Ramos (cell line): ENCODE data around the gene ZNF469.

ENCODE experiments used
- in situ Hi-C: fragments of 300-500 bp; cut with MboI; formaldehyde crosslinking; loops from one replicate; pipeline ENCODE4 v1.14.3; 2022; ENCODE audit warnings: low sequenced_read_pairs; ENCODE audit not compliant: unreplicated experiment

ZNF469 gene

GRCh38 chr16:88382491-88383400, at the start of gene ZNF469:
Gene ZNF469, plus strand, starts transcription at chr16:88382959. Its CDS starts 44,512 bp downstream, at chr16:88427471.
- in situ Hi-C loops = no loop called here

GRCh38 chr16:88333848-88334777, 48.6 kb upstream of the ZNF469 start:
- in situ Hi-C loops = no loop called here

- in situ Hi-C loops = no loop called here
Observed at GRCh38 chr16:88334778-88335720, 47.7 kb upstream of the ZNF469 start.

- in situ Hi-C loops = no loop called here
Observed at GRCh38 chr16:88337021-88337420, 45.7 kb upstream of the ZNF469 start.

- in situ Hi-C loops = no loop called here
Observed at GRCh38 chr16:88337538-88337937, 45.2 kb upstream of the ZNF469 start.

GRCh38 chr16:88338111-88338510, 44.6 kb upstream of the ZNF469 start:
- in situ Hi-C loops = no loop called here

- in situ Hi-C loops = no loop called here
Observed at GRCh38 chr16:88338896-88339295, 43.9 kb upstream of the ZNF469 start.

GRCh38 chr16:88339930-88340754, 42.6 kb upstream of the ZNF469 start:
- in situ Hi-C loops = no loop called here

GRCh38 chr16:88340755-88341150, 42.0 kb upstream of the ZNF469 start:
- in situ Hi-C loops = no loop called here

- in situ Hi-C loops = no loop called here
Observed at GRCh38 chr16:88341551-88342290, 41.0 kb upstream of the ZNF469 start.

GRCh38 chr16:88342491-88342890, 40.3 kb upstream of the ZNF469 start:
- in situ Hi-C loops = no loop called here

- in situ Hi-C loops = no loop called here
Observed at GRCh38 chr16:88343271-88343791, 39.4 kb upstream of the ZNF469 start.

- in situ Hi-C loops = no loop called here
Observed at GRCh38 chr16:88344411-88345030, 38.2 kb upstream of the ZNF469 start.

GRCh38 chr16:88345031-88345720, 37.6 kb upstream of the ZNF469 start:
- in situ Hi-C loops = no loop called here

- in situ Hi-C loops = no loop called here
Observed at GRCh38 chr16:88345721-88346560, 36.8 kb upstream of the ZNF469 start.
